Kasumi-1 (cell line): ENCODE results near the gene WFDC10A.
"Not testable (repeated sequence)": the region's sequence is repeated elsewhere in the genome, so short reads cannot be mapped to it uniquely, and the experiment has no call there.

Experiments
- DNase-seq, 2 experiments: peaks; one replicate each; lab custom pipeline; 2025; lab: John Stamatoyannopoulos, UW

The WFDC10A gene

DNA sequence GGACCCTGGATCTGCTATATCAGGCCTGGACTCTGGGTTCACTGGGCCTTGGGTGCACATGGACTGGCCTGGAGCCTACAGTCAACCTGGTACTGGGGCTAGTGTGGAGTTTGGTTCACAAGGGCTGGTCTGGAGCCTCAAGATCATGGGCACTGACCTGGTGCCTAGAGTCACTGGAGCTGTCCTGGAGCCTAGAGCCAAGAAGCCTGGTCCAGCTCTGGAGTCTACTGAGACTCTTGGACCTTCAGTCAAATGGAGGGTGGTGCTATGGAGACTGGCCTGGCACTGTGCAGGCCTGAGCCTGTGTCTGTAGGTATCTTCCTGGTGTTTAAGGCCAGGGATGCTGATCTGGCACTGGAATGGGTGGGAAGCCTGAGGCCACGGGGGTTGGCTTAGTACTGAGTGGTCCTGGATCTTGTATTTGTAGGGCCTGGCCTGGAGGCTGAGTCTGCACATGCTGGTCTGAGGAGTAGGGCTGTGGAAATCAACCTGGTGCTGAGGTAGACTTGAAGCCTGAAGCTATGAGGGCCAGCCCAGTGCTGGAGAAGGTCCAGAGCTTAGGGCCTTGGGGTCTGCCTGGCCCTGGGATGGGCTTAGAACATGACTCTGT is 18.0 kb downstream of the WFDC10A start:
- no peak for DNase-seq

DNA sequence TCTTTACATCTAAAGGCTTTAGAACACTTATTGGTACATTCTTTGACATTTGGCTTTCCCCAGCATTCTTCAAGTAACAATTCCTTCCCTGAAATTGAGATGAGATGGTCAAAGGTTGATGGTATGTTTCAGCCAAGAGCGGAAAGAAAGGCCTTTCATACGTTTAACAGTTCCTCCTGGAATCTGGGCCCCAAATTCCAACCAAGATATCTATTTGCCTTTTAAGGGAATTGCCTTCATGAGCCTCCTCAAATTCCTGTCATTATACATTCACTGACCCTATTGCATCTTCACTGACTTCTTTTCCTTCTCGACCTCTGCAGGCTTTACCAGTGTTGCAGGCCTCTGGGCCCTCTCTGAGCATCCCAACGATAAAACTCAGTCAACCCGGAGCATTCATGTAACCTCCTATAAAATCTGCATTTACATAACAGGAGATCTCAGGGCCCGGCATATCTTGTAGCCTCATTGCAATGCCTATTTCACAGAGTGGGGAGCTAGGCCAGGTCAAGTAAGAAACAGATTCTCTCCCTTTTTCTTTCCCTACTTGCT is 19.8 kb downstream of the WFDC10A start:
- DNase-seq: no peak

DNA sequence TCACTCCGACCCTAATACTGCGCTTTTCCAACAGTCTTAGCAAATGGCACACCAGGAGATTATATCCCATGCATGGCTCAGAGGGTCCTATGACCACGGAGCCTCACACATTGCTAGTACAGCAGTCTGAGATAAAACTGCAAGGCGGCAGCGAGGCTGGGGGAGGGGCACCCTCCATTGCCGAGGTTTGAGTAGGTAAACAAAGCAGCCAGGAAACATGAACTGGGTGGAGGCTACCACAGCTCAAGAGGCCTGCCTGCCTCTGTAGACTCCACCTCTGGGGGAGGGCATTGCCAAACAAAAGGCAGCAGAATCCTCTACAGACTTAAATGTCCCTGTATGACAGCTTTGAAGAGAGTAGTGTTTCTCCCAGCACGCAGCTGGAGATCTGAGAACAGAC is 22.2 kb downstream of the WFDC10A start:
- DNase-seq: not testable (repeated sequence)

DNA sequence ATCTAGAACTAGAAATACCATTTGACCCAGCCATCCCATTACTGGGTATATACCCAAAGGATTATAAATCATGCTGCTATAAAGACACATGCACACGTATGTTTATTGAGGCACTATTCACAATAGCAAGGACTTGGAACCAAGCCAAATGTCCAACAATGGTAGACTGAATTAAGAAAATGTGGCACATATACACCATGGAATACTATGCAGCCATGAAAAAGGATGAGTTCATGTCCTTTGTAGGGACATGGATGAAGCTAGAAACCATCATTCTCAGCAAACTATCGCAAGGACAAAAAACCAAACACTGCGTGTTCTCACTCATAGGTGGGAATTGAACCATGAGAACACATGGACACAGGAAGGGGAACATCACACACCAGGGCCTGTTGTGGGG is 27.5 kb downstream of the WFDC10A start:
- not testable (repeated sequence) for DNase-seq

DNA sequence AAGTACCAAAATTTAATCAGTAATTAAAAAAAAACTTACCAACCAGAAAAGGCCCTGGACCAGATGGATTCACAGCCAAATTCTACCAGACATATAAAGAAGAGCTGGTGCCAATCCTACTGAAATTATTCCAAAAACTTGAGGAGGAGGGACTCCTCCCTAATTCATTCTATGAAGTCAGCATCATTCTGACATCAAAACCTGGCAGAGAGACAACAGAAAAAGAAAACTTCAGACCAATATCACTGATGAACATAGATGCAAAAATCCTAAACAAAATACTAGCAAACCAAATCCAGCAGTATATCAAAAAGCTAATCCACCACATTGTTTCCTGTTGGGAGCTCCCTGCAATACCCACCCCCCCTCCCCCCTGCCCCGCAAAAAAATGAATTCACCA is 40.6 kb downstream of the WFDC10A start, which contains the start of gene WFDC11:
Gene WFDC11 (minus strand): TSS at position 101 of the 400 bp plus-strand sequence. CDS start 19,639 bp downstream, outside the sequence.
- no peak for DNase-seq

DNA sequence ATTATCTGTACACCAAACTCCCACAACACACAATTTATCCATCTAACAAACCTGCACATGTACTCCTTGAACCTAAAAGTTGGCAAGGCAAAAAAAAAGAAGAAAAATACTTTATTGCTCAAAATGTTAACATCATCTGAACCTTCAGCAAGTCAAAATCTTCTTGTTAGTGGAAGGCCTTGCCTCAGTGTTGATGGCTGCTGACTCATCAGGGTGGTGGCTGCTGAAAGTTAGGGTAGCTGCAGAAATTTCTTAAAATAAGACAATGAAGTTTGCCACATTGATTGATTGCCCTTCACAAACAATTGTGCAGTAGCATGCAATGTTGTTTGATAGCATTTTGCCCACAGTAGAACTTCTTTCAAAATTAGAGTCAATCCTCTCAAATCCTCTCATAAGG is 43.2 kb downstream of the WFDC10A start:
- DNase-seq: no peak

DNA sequence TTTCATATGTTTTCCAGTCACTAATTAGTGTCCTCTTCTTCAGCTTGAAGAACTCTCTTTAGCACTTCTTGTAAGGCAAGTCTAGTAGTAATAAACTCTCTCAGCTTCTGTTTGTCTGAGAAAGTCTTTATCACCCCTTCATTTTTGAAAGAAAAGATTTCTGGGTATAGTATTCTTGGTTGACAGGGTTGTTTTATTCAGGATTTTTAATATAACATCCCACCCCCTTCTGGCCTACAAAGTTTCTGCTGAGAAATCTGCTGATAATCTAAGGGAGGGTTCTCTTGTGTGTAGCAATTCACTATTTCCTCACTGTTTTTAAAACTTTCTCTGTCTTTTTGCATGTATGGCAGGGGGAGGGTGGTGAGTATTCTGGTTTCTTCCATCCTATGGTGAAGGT is 50.1 kb downstream of the WFDC10A start:
- DNase-seq: no peak
